ENCODE data around the gene DUSP2.

- TF ChIP-seq, protein P1, sequence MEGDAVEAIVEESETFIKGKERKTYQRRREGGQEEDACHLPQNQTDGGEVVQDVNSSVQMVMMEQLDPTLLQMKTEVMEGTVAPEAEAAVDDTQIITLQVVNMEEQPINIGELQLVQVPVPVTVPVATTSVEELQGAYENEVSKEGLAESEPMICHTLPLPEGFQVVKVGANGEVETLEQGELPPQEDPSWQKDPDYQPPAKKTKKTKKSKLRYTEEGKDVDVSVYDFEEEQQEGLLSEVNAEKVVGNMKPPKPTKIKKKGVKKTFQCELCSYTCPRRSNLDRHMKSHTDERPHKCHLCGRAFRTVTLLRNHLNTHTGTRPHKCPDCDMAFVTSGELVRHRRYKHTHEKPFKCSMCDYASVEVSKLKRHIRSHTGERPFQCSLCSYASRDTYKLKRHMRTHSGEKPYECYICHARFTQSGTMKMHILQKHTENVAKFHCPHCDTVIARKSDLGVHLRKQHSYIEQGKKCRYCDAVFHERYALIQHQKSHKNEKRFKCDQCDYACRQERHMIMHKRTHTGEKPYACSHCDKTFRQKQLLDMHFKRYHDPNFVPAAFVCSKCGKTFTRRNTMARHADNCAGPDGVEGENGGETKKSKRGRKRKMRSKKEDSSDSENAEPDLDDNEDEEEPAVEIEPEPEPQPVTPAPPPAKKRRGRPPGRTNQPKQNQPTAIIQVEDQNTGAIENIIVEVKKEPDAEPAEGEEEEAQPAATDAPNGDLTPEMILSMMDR (IDR thresholded peaks at IDR 0.05): no peak
- no peak for TF ChIP-seq EZH2 (IDR thresholded peaks at IDR 0.05; ENCODE audit: borderline replicate concordance, insufficient read depth, low read depth, low read length, poor library complexity, severe bottlenecking)
These were observed 7.3 kb upstream of the DUSP2 start for GRCh38 chr2:96152304-96153161.

All from B cell (primary cell).